ENCODE measurements around the gene PRRX2.
A peak's percentile ranks its signal among the peaks of the same experiment; 100 is the strongest.
"Not testable (repeated sequence)": the region's sequence is repeated elsewhere in the genome, so short reads cannot be mapped to it uniquely, and the experiment has no call there.

Gene PRRX2

GRCh38 chr9:129739432-129739831, 74.0 kb downstream of the PRRX2 start:
- H3K4me3 ChIP-seq (ENCODE audit: low read depth, low read length): no peak overlapping the region
- TF ChIP-seq CTCF (IDR thresholded peaks at IDR 0.05; ENCODE audit: low read depth, low read length, missing control alignments): no peak
- no peak for DNase-seq (ENCODE audit: low read depth)
- in situ Hi-C loops (cut with HindIII; ENCODE audit: low sequenced_read_pairs): no loop called here

- H3K4me3 ChIP-seq (ENCODE audit: low read depth, low read length): no peak overlapping the region
- in situ Hi-C loops (cut with HindIII; ENCODE audit: low sequenced_read_pairs): no loop called here
- no peak for TF ChIP-seq CTCF (IDR thresholded peaks at IDR 0.05; ENCODE audit: low read depth, low read length, missing control alignments)
- no peak for DNase-seq (ENCODE audit: low read depth)
Observed at GRCh38 chr9:129740174-129740573, 74.7 kb downstream of the PRRX2 start.

GRCh38 chr9:129740666-129741464, 75.4 kb downstream of the PRRX2 start:
- TF ChIP-seq CTCF (IDR thresholded peaks at IDR 0.05; ENCODE audit: low read depth, low read length, missing control alignments): no peak
- H3K4me3 ChIP-seq (ENCODE audit: low read depth, low read length): no peak overlapping the region
- no peak for DNase-seq (ENCODE audit: low read depth)
- in situ Hi-C loops (cut with HindIII; ENCODE audit: low sequenced_read_pairs): no loop called here

- in situ Hi-C loops (cut with HindIII; ENCODE audit: low sequenced_read_pairs): no loop called here
- no peak overlapping the region for H3K4me3 ChIP-seq (ENCODE audit: low read depth, low read length)
- no peak for DNase-seq (ENCODE audit: low read depth)
- TF ChIP-seq CTCF (IDR thresholded peaks at IDR 0.05; ENCODE audit: low read depth, low read length, missing control alignments): no peak
Observed at GRCh38 chr9:129745200-129745599, 79.8 kb downstream of the PRRX2 start.

- peak; percentile 38 for DNase-seq (ENCODE audit: low read depth)
- no peak for TF ChIP-seq CTCF (IDR thresholded peaks at IDR 0.05; ENCODE audit: low read depth, low read length, missing control alignments)
- H3K4me3 ChIP-seq (ENCODE audit: low read depth, low read length): no peak overlapping the region
- in situ Hi-C loops (cut with HindIII; ENCODE audit: low sequenced_read_pairs): no loop called here
Observed at GRCh38 chr9:129746092-129746777, 80.8 kb downstream of the PRRX2 start.

- no peak for DNase-seq (ENCODE audit: low read depth)
- in situ Hi-C loops (cut with HindIII; ENCODE audit: low sequenced_read_pairs): no loop called here
- H3K4me3 ChIP-seq (ENCODE audit: low read depth, low read length): no peak overlapping the region
- TF ChIP-seq CTCF (IDR thresholded peaks at IDR 0.05; ENCODE audit: low read depth, low read length, missing control alignments): no peak
Observed at GRCh38 chr9:129748249-129748648, 82.8 kb downstream of the PRRX2 start.

- in situ Hi-C loops (cut with HindIII; ENCODE audit: low sequenced_read_pairs); DNase-seq (ENCODE audit: low read depth); H3K4me3 ChIP-seq (ENCODE audit: low read depth, low read length): not testable (repeated sequence)
Observed at GRCh38 chr9:129749052-129749451, 83.6 kb downstream of the PRRX2 start.
